HCT116 (cell line): ENCODE data around the gene HPDL. TPM values are rescaled to one million over a fixed set of nuclear protein-coding genes. Genes with fewer than 3 reads are reported as not detected.

Experiments
- ATAC-seq: fragments of 200-7000 bp; cut with Tn5 transposase; 2 replicates; pipeline ENCODE4 v1.9.1; 2020; ENCODE audit warnings: mild to moderate bottlenecking, moderate library complexity
- BruUV-seq: library from RNA; stranded (reverse); fragments of 400-500 nt; replicated peaks from 2 replicates; lab custom pipeline; 2021; lab: Mats Ljungman, UMichigan
- CTCF ChIA-PET: fragments of 300-600 bp; sonication (Branson Sonifier 250); formaldehyde crosslinking; loops from one replicate; lab custom pipeline; 2021; ENCODE audit warnings: antibody characterized with exemption; lab: Charles Lee
- POLR2A ChIA-PET: fragments of 300-600, 350-600 bp; sonication (Branson Sonifier 250); formaldehyde crosslinking; loops from one replicate; lab custom pipeline; 2021; ENCODE audit warnings: antibody characterized with exemption; lab: Charles Lee
- RAD21 ChIA-PET, 2 experiments: fragments of 300-600 bp; sonication (Branson Sonifier 250); formaldehyde crosslinking; loops; one replicate each; lab custom pipeline; 2023; ENCODE audit warnings: low total read pairs in 2 of 2; ENCODE audit not compliant: uncharacterized antibody in 2 of 2, unreplicated experiment in 2 of 2, low non-redundant PET in 1 of 2; lab: Charles Lee
- DNase-seq: peaks from one replicate; pipeline ENCODE4 v3.0.0-alpha.2; 2010; ENCODE audit warnings: low read depth, low spot score
- H2AFZ ChIP-seq: fragments of 200-600 bp; shearing (Covaris generic), sonication (generic); 2 replicates; pipeline ENCODE4 v1.6.1; 2017; ENCODE audit warnings: low read depth, mixed run types, mixed read lengths, antibody characterized with exemption, low read length; ENCODE audit not compliant: poor library complexity, severe bottlenecking
- H3K27ac ChIP-seq: 2 replicates; pipeline ENCODE4 v1.5.1; 2012; ENCODE audit warnings: low read depth, low read length
- H3K27me3 ChIP-seq: fragments of 200-600 bp; sonication (generic); 2 replicates; pipeline ENCODE4 v1.6.1; 2016; ENCODE audit warnings: mixed run types, low read length, mixed read lengths; ENCODE audit not compliant: insufficient read depth
- H3K36me3 ChIP-seq, 2 experiments: fragments of 200-500 bp in 1 of 2; fragments of 200-600 bp in 1 of 2; sonication (Bioruptor generic) in 1 of 2; sonication (generic) in 1 of 2; 2 replicates each; pipeline versions ENCODE4 v1.5.1 to v1.6.1; 2014 to 2016; ENCODE audit warnings: low read length in 2 of 2, inconsistent platforms in 1 of 2, mixed read lengths in 1 of 2, mixed run types in 1 of 2; ENCODE audit not compliant: insufficient read depth in 2 of 2, control insufficient read depth in 1 of 2
- H3K4me1 ChIP-seq, 2 experiments: fragments of 200-600 bp in 1 of 2; sonication (generic) in 1 of 2; 2 replicates each; pipeline versions ENCODE4 v1.5.1 to v1.6.1; 2012 to 2017; ENCODE audit warnings: low read length in 2 of 2, inconsistent platforms in 1 of 2, mild to moderate bottlenecking in 1 of 2, mixed read lengths in 1 of 2, mixed run types in 1 of 2, moderate library complexity in 1 of 2; ENCODE audit not compliant: insufficient read depth in 2 of 2, control insufficient read depth in 1 of 2
- H3K4me2 ChIP-seq: fragments of 200-600 bp; sonication (generic); 2 replicates; pipeline ENCODE4 v1.6.1; 2017; ENCODE audit warnings: mixed run types, low read length, mixed read lengths
- H3K4me3 ChIP-seq, 2 experiments: fragments of 200-600 bp in 1 of 2; sonication (generic) in 1 of 2; replicated peaks in 1 of 2; 2 replicates each; pipeline ENCODE4 v1.5.1; 2011 to 2016; ENCODE audit warnings: low read length in 2 of 2, control low read depth in 1 of 2, low read depth in 1 of 2, mild to moderate bottlenecking in 1 of 2, mixed read lengths in 1 of 2, mixed run types in 1 of 2
- H3K79me2 ChIP-seq: fragments of 200-600 bp; sonication (generic); 2 replicates; pipeline ENCODE4 v1.6.1; 2017; ENCODE audit warnings: mild to moderate bottlenecking, mixed run types, low read length, moderate library complexity, mixed read lengths; ENCODE audit not compliant: insufficient read depth
- H3K9ac ChIP-seq: fragments of 200-600 bp; sonication (generic); 2 replicates; pipeline ENCODE4 v1.6.1; 2016; ENCODE audit warnings: low read length, mixed read lengths
- H3K9me2 ChIP-seq: fragments of 200-600 bp; sonication (generic), shearing (Covaris generic); 2 replicates; pipeline ENCODE4 v1.6.1; 2017; ENCODE audit warnings: mixed run types, mild to moderate bottlenecking, moderate library complexity; ENCODE audit not compliant: insufficient read depth
- H3K9me3 ChIP-seq, 2 experiments: fragments of 200-500 bp in 1 of 2; fragments of 200-600 bp in 1 of 2; sonication (Bioruptor generic) in 1 of 2; sonication (generic) in 1 of 2; 2 replicates each; pipeline ENCODE4 v1.6.1; 2014 to 2017; ENCODE audit warnings: low read length in 2 of 2, mixed read lengths in 2 of 2, inconsistent platforms in 1 of 2, low read depth in 1 of 2, mild to moderate bottlenecking in 1 of 2, mixed run types in 1 of 2, moderate library complexity in 1 of 2; ENCODE audit not compliant: control insufficient read depth in 1 of 2, insufficient read depth in 1 of 2
- H4K20me1 ChIP-seq: fragments of 200-600 bp; sonication (generic), shearing (Covaris generic); 2 replicates; pipeline ENCODE4 v1.6.1; 2017; ENCODE audit warnings: mixed run types, mild to moderate bottlenecking, moderate library complexity; ENCODE audit not compliant: insufficient read depth
- EGR1 ChIP-seq: IDR thresholded peaks from 2 replicates; pipeline ENCODE4 v1.6.1; 2012; ENCODE audit warnings: low read depth
- EZH2 ChIP-seq: fragments of 200-600 bp; sonication (generic); IDR thresholded peaks from 2 replicates; pipeline ENCODE4 v1.6.1; 2017; ENCODE audit warnings: antibody characterized with exemption, mixed run types
- EZH2phosphoT487 ChIP-seq: fragments of 200-600 bp; IDR thresholded peaks from 2 replicates; pipeline ENCODE4 v1.6.1; 2018; ENCODE audit warnings: antibody characterized with exemption, borderline replicate concordance
- FOSL1 ChIP-seq: IDR thresholded peaks from 2 replicates; pipeline ENCODE4 v1.6.1; 2012; ENCODE audit warnings: low read depth
- JUND ChIP-seq: IDR thresholded peaks from 2 replicates; pipeline ENCODE4 v1.6.1; 2012
- POLR2A ChIP-seq: IDR thresholded peaks from 2 replicates; pipeline ENCODE4 v1.7.0; 2011; ENCODE audit warnings: borderline replicate concordance; ENCODE audit not compliant: insufficient read depth, insufficient read length; ENCODE audit errors: extremely low read depth
- POLR2AphosphoS5 ChIP-seq: IDR thresholded peaks from 2 replicates; pipeline ENCODE4 v1.6.1; 2011; ENCODE audit warnings: mild to moderate bottlenecking, low read depth, low read length, moderate library complexity
- ZFX ChIP-seq: fragments of 450-650 bp; IDR thresholded peaks from 2 replicates; pipeline ENCODE4 v1.6.1; 2017
- intact Hi-C: fragments of 100-400 bp; cut with micrococcal nuclease; formaldehyde crosslinking; loops from 2 replicates; pipeline ENCODE4 v1.10.0; 2022
- total RNA-seq: library from RNA; stranded (reverse); gene quantifications from one replicate; pipeline ENCODE4 v1.2.1, GENCODE V29; 2021; ENCODE audit not compliant: unreplicated experiment
- TF ChIP-seq, protein P1 (sequence below): IDR thresholded peaks from 2 replicates; pipeline ENCODE4 v1.6.1; 2012; ENCODE audit warnings: low read depth
- TF ChIP-seq, protein P2 (sequence below): IDR thresholded peaks from 2 replicates; pipeline ENCODE4 v1.6.1; 2012

The HPDL gene
- total RNA-seq, 1 experiment from 2014 or later: not detected

DNA sequence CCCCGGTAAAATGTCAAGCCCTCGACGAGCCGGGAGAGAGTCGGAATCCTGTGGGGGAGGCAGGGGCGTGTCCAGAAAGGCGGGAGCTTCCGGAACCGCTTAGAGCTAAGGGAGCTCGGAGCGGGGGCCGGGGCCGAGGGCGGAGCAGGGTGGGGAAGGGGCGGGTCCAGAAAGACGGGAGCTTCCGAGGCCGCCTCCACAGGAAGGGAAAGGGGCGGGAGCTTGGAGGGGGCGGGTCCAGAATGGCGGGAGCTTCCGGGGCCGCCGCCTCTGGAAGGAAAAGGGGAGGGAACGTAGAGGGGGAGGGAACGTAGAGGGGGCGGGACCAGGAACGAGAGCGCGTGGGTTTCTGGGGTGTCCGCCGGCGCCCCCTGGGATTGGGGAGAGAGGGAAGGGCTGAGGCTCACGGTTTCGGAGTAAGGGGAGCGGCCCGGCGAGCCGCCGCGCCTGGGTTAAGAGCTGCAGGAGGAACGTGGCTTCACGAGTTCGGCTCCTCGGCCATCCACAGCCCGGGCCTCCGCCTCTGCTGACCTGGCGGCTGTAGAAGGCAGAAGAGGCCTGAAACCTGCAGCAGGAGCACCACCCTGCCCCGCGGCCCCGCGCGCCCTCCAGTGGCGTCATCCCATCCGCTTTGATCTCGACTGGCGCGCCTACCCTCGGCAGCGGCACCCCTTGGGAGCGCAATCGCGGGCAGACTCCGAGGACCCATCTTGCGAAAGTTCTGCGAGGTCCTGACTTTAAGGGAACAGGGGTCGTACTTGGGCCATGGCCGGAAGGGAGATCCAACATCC lies 23.0 kb upstream of the HPDL start (continued):
- TF ChIP-seq, protein P1, sequence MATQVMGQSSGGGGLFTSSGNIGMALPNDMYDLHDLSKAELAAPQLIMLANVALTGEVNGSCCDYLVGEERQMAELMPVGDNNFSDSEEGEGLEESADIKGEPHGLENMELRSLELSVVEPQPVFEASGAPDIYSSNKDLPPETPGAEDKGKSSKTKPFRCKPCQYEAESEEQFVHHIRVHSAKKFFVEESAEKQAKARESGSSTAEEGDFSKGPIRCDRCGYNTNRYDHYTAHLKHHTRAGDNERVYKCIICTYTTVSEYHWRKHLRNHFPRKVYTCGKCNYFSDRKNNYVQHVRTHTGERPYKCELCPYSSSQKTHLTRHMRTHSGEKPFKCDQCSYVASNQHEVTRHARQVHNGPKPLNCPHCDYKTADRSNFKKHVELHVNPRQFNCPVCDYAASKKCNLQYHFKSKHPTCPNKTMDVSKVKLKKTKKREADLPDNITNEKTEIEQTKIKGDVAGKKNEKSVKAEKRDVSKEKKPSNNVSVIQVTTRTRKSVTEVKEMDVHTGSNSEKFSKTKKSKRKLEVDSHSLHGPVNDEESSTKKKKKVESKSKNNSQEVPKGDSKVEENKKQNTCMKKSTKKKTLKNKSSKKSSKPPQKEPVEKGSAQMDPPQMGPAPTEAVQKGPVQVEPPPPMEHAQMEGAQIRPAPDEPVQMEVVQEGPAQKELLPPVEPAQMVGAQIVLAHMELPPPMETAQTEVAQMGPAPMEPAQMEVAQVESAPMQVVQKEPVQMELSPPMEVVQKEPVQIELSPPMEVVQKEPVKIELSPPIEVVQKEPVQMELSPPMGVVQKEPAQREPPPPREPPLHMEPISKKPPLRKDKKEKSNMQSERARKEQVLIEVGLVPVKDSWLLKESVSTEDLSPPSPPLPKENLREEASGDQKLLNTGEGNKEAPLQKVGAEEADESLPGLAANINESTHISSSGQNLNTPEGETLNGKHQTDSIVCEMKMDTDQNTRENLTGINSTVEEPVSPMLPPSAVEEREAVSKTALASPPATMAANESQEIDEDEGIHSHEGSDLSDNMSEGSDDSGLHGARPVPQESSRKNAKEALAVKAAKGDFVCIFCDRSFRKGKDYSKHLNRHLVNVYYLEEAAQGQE: no peak
- TF ChIP-seq ZFX: peak; percentile 85
- peak; percentile 61 for TF ChIP-seq POLR2A

DNA sequence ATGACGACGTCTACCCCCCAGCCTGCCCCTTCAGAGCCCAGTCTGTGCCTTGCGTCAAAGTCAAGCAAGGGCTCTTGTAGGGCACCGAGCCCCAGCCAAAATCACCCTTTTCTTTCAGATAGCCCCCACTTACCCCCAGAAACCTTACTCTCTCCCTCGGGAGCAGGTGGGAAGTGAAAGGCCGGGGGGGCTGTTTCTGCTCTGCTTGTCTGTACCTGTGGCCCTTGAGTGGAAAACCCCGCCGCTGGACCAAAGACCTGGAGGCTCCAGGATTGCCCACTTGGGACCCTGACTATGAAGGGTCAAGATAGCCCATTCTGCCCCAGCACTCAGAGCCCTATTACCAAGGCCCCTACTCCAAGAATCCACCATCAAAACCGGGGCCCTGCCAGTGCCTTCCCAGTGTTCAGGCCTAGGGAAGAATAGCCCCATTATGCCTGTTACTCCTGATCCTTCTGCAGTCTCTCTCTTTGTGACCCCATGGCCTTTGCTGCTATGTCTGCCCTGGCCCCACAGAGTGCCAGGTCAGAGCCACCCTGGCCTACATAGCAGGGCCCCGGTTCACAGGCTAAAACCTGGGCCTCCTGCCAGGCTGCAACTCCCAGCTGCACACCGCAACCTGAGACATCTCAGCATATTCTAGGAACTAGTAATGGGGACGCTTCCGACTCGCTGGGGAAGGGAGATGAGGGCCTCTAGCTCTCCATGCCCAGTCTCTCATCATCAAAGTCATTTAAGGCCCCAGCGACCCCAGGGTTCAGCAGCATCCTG lies 22.2 kb upstream of the HPDL start:
- no TSS peak for BruUV-seq
- ChIA-PET POLR2A (interaction anchor here (1.0 to 2.0 kb wide), 5 partner anchors 12 to 485 kb away, joined by 3 to 9 read pairs (median 3); partner anchors contain the start of gene PRDX1), RAD21 (no interaction called here), CTCF (interaction anchor here (1.8 kb wide), 1 partner anchor 195 kb away, joined by 9 read pairs; the partner anchor contains the start of genes CCDC163 and MMACHC)
- Histone ChIP-seq H3K36me3 (no peaks in the 10 kb centered on the region), H3K4me1 (peaks cover 12 to 41% of the 10 kb centered on the region in 2 experiments), H2AFZ (no peak overlapping the region), H3K27me3 (no peaks in the 10 kb centered on the region), H3K9ac (peak overlapping the region; percentile 81), H3K4me2 (peak overlapping the region; percentile 94), H4K20me1 (no peaks in the 10 kb centered on the region), H3K9me2 (no peaks in the 10 kb centered on the region), H3K9me3 (no peaks in the 10 kb centered on the region), H3K79me2 (no peaks in the 10 kb centered on the region), H3K27ac (peak overlapping the region; percentile 82), H3K4me3 (peak overlapping the region; percentile 69 to 70)
- TF ChIP-seq EZH2phosphoT487: no peak
- TF ChIP-seq EGR1: no peak
- TF ChIP-seq POLR2AphosphoS5: peak; percentile 33; the same call in 1 of the 2 replicates
- TF ChIP-seq, protein P2, sequence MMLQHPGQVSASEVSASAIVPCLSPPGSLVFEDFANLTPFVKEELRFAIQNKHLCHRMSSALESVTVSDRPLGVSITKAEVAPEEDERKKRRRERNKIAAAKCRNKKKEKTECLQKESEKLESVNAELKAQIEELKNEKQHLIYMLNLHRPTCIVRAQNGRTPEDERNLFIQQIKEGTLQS: no peak
- TF ChIP-seq JUND: no peak
- TF ChIP-seq EZH2: no peak
- no peak for TF ChIP-seq FOSL1
- ATAC-seq (no peak; the same call in 1 of the 2 replicates), DNase-seq (no peak)
- intact Hi-C loops: loop anchor here (1.0 to 5.0 kb wide), 5 partner anchors 34 to 572 kb away; partner anchors contain the start of gene RNU5D-1
